NT2/D1 (cell line): ENCODE measurements around the gene NBEAL2.
"Not testable (repeated sequence)": the region's sequence is repeated elsewhere in the genome, so short reads cannot be mapped to it uniquely, and the experiment has no call there.

Experiments
- DNase-seq: peaks from one replicate; pipeline ENCODE4 v3.0.0-alpha.2; 2011; ENCODE audit warnings: low read depth, low spot score
- H3K27me3 ChIP-seq: 2 replicates; pipeline ENCODE4 v1.6.0; 2011; ENCODE audit warnings: mild to moderate bottlenecking; ENCODE audit not compliant: insufficient read length, insufficient read depth
- H3K36me3 ChIP-seq: 2 replicates; pipeline ENCODE4 v1.6.1; 2011; ENCODE audit warnings: mild to moderate bottlenecking, low read length, mixed read lengths; ENCODE audit not compliant: insufficient read depth, insufficient read length
- H3K4me1 ChIP-seq: 2 replicates; pipeline ENCODE4 v1.5.1; 2011; ENCODE audit not compliant: insufficient read depth, insufficient read length
- H3K4me3 ChIP-seq: 2 replicates; pipeline ENCODE4 v1.5.1; 2011; ENCODE audit warnings: low read depth; ENCODE audit not compliant: insufficient read length
- H3K9ac ChIP-seq: 2 replicates; pipeline ENCODE4 v1.6.0; 2011; ENCODE audit warnings: low read depth; ENCODE audit not compliant: insufficient read length
- H3K9me3 ChIP-seq: 2 replicates; pipeline ENCODE4 v1.5.1; 2011; ENCODE audit warnings: mild to moderate bottlenecking, low read length; ENCODE audit not compliant: insufficient read depth
- SUZ12 ChIP-seq: IDR thresholded peaks from 2 replicates; pipeline ENCODE4 v1.6.1; 2011; ENCODE audit not compliant: insufficient read length, insufficient read depth; ENCODE audit errors: extremely low read depth
- YY1 ChIP-seq: IDR thresholded peaks from 2 replicates; pipeline ENCODE4 v1.6.1; 2011; ENCODE audit not compliant: insufficient read length, insufficient read depth
- ZNF274 ChIP-seq: IDR thresholded peaks from 2 replicates; pipeline ENCODE4 v1.6.1; 2011; ENCODE audit warnings: mild to moderate bottlenecking, low read depth, low read length

NBEAL2 gene

GRCh38 chr3:47019201-47019600, 39.7 kb downstream of the NBEAL2 start:
- H3K4me3 ChIP-seq, result no peak overlapping the region
- no peaks in the 10 kb centered on the region for H3K27me3 ChIP-seq
- H3K36me3 ChIP-seq, result peaks cover 41% of the 10 kb centered on the region
- no peak for DNase-seq
- peaks cover 7% of the 10 kb centered on the region for H3K4me1 ChIP-seq
- no peaks in the 10 kb centered on the region for H3K9me3 ChIP-seq
- H3K9ac ChIP-seq, result no peak overlapping the region
- TF ChIP-seq YY1 (no peak), ZNF274 (no peak), SUZ12 (no peak)

GRCh38 chr3:47020311-47020710, 40.8 kb downstream of the NBEAL2 start:
- TF ChIP-seq SUZ12 (no peak), ZNF274 (no peak), YY1 (no peak)
- Histone ChIP-seq H3K4me1 (peaks cover 11% of the 10 kb centered on the region), H3K9me3 (no peaks in the 10 kb centered on the region), H3K4me3 (no peak overlapping the region), H3K36me3 (peaks cover 34% of the 10 kb centered on the region), H3K27me3 (no peaks in the 10 kb centered on the region), H3K9ac (no peak overlapping the region)
- DNase-seq, result no peak

GRCh38 chr3:47022641-47023071, 43.2 kb downstream of the NBEAL2 start:
- H3K36me3 ChIP-seq, result peaks cover 24% of the 10 kb centered on the region

GRCh38 chr3:47024932-47025331, 45.5 kb downstream of the NBEAL2 start:
- TF ChIP-seq YY1 (no peak), SUZ12 (no peak), ZNF274 (no peak)
- no peak overlapping the region for H3K9ac ChIP-seq
- H3K4me1 ChIP-seq, result peaks cover 5% of the 10 kb centered on the region
- H3K4me3 ChIP-seq, result no peak overlapping the region
- no peak for DNase-seq
- no peaks in the 10 kb centered on the region for H3K9me3 ChIP-seq
- H3K27me3 ChIP-seq, result no peaks in the 10 kb centered on the region
- peaks cover 21% of the 10 kb centered on the region for H3K36me3 ChIP-seq

More at GRCh38 chr3:47022641-47023071, 43.2 kb downstream of the NBEAL2 start:
- Histone ChIP-seq H3K4me3 (no peak overlapping the region), H3K4me1 (peaks cover 5% of the 10 kb centered on the region), H3K27me3 (no peaks in the 10 kb centered on the region), H3K9me3 (no peaks in the 10 kb centered on the region), H3K9ac (no peak overlapping the region)
- no peak for TF ChIP-seq SUZ12
- no peak for TF ChIP-seq YY1
- no peak for TF ChIP-seq ZNF274
- no peak for DNase-seq

GRCh38 chr3:47026432-47026831, 47.0 kb downstream of the NBEAL2 start:
- H3K9me3 ChIP-seq, H3K27me3 ChIP-seq, DNase-seq, H3K4me3 ChIP-seq, H3K4me1 ChIP-seq, H3K9ac ChIP-seq: not testable (repeated sequence)
- H3K36me3 ChIP-seq, result peaks cover 20% of the 10 kb centered on the region

GRCh38 chr3:47028146-47028545, 48.7 kb downstream of the NBEAL2 start:
- TF ChIP-seq SUZ12, result no peak
- no peak for TF ChIP-seq ZNF274
- TF ChIP-seq YY1, result no peak
- H3K36me3 ChIP-seq, result peaks cover 25% of the 10 kb centered on the region

GRCh38 chr3:47028667-47029066, 49.2 kb downstream of the NBEAL2 start:
- Histone ChIP-seq H3K36me3 (peaks cover 23% of the 10 kb centered on the region), H3K27me3 (no peaks in the 10 kb centered on the region), H3K4me1 (peaks cover 5% of the 10 kb centered on the region), H3K4me3 (no peak overlapping the region), H3K9me3 (no peaks in the 10 kb centered on the region), H3K9ac (no peak overlapping the region)
- TF ChIP-seq ZNF274 (no peak), YY1 (no peak), SUZ12 (no peak)
- DNase-seq, result no peak

More at GRCh38 chr3:47028146-47028545, 48.7 kb downstream of the NBEAL2 start:
- H3K27me3 ChIP-seq, result no peaks in the 10 kb centered on the region
- no peak for DNase-seq
- H3K4me3 ChIP-seq, result no peak overlapping the region
- H3K4me1 ChIP-seq, result peaks cover 5% of the 10 kb centered on the region
- no peaks in the 10 kb centered on the region for H3K9me3 ChIP-seq
- no peak overlapping the region for H3K9ac ChIP-seq

GRCh38 chr3:47031041-47031440, 51.6 kb downstream of the NBEAL2 start:
- H3K36me3 ChIP-seq, result peaks cover 39% of the 10 kb centered on the region
- H3K9me3 ChIP-seq, H3K4me1 ChIP-seq, H3K9ac ChIP-seq, H3K27me3 ChIP-seq, DNase-seq, H3K4me3 ChIP-seq: not testable (repeated sequence)
